ENCODE results near the gene AMIGO1.
A peak's percentile ranks its signal among the peaks of the same experiment; 100 is the strongest.

Gene AMIGO1

DNA sequence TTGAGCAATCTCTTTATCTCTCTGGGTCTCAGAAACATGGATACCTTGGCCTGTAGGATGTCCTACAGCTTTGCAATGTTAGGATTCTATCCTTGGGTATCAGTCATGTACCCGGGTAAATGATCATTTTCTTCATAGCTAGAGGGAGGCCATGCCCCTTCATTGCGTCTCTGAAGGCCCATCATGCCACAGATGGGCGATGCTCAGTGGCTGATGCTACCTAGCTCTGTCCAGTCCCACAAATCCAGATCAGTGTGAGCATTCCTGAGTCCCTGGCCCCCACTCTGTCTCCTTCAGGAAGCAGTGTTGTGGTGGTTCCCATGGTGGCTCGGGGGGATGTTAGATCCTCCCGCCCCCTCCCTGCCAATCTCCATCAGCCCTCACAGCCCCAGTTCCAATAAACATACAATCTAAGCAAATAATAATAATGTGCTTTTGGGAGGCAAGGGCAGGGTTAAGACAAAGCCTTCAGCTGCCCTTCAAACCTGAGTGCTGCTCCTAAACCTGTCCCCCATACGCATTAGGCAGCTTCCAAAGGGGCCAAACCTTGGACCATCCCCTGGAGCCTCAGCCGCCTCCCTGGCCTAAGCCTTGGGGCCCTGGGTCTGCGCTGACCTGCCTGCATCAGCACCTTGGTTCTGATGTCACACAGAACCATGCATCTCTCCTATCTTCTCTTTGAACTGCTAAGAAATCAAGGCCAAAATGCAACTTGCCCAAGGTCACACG, 29.5 kb upstream of the AMIGO1 start:
- no peak for TF ChIP-seq ZFX (IDR thresholded peaks at IDR 0.05)
- TF ChIP-seq, protein P1, sequence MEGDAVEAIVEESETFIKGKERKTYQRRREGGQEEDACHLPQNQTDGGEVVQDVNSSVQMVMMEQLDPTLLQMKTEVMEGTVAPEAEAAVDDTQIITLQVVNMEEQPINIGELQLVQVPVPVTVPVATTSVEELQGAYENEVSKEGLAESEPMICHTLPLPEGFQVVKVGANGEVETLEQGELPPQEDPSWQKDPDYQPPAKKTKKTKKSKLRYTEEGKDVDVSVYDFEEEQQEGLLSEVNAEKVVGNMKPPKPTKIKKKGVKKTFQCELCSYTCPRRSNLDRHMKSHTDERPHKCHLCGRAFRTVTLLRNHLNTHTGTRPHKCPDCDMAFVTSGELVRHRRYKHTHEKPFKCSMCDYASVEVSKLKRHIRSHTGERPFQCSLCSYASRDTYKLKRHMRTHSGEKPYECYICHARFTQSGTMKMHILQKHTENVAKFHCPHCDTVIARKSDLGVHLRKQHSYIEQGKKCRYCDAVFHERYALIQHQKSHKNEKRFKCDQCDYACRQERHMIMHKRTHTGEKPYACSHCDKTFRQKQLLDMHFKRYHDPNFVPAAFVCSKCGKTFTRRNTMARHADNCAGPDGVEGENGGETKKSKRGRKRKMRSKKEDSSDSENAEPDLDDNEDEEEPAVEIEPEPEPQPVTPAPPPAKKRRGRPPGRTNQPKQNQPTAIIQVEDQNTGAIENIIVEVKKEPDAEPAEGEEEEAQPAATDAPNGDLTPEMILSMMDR (conservative IDR thresholded peaks at IDR 0.05), result no peak
- H3K27ac ChIP-seq, result no peak overlapping the region

DNA sequence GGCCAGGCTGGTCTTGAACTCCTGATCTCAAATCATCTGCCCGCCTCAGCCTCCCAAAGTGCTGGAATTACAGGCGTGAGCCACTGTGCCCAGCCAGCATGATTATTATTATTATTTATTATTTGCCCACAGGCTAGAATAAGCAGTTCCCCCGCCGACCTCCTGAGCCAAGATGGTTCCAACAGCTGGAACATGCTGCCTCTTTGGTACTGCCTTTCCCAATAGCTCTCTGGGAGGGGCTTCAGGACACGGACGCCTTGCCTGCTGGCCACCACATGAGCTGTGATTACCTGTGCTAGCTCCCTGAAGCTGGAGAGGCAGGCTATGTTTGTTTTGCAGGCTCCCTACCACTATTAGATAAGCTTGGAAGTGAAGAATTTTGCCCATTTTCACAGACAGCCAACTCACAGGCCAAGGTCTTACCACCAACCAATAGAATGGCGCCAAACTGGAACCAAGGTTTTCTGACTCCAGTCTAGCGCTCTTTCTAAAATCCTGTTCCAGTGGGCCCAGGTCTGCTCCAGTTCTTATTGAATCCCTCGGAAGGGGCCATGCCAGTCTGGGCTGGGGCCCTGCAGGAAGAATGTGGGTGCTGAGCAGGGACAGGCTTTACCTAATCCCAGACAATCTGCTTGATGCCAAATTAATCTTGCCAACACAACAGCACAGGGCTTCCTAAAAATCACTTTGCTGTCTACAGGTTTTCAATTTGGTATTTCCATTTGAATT, 28.1 kb upstream of the AMIGO1 start:
- no peak overlapping the region for H3K27ac ChIP-seq
- TF ChIP-seq, protein P1 (conservative IDR thresholded peaks at IDR 0.05), result no peak
- TF ChIP-seq ZFX (IDR thresholded peaks at IDR 0.05), result no peak

DNA sequence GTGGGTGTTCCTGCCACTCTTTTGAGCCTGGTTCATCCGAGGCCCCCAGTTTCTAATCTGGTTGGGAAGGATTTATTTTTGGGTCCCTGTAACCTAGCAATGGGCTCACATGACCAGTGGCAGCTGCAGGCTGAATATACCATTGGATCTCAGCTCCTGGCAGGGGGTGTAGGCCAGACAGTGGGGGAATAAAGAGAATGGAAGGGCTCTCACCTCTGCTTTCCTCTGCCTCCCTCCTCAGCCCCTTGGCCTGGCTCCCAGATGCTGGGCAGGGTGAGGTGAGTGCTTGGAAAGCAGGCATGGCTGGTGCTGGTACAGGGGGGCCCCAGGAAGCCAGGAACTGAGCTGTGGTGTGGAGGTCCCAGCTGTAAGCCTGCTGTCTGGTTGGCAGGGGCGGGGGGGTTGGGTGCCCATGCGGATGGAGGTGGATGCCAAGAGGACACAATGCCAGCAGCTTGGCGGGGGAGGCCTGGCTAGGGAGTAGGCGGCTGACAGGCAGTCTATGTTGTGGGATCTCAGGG, 26.5 kb upstream of the AMIGO1 start:
- TF ChIP-seq, protein P1 (conservative IDR thresholded peaks at IDR 0.05), result no peak
- TF ChIP-seq ZFX (IDR thresholded peaks at IDR 0.05), result no peak
- H3K27ac ChIP-seq, result no peak overlapping the region

DNA sequence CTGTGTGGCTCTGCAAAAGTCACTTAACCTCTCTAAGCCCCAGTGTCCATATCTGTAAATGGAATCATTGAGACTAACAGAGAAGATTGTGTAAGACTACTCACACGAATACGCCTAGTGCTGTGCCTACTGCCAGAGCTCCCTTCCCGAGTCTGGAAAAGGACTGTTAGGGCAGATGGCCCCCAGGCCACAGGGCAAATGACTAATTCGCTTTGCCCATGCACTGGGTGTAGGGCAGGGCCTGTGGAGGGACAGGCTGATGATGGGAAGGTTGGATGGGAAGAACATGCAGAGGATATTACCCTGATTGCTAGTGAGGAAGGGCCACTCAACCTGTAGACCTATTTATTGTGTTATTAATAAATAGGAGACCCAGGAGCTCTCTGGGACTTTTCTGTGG, 26.0 kb upstream of the AMIGO1 start:
- no peak overlapping the region for H3K27ac ChIP-seq
- TF ChIP-seq, protein P1 (conservative IDR thresholded peaks at IDR 0.05), result no peak
- no peak for TF ChIP-seq ZFX (IDR thresholded peaks at IDR 0.05)

DNA sequence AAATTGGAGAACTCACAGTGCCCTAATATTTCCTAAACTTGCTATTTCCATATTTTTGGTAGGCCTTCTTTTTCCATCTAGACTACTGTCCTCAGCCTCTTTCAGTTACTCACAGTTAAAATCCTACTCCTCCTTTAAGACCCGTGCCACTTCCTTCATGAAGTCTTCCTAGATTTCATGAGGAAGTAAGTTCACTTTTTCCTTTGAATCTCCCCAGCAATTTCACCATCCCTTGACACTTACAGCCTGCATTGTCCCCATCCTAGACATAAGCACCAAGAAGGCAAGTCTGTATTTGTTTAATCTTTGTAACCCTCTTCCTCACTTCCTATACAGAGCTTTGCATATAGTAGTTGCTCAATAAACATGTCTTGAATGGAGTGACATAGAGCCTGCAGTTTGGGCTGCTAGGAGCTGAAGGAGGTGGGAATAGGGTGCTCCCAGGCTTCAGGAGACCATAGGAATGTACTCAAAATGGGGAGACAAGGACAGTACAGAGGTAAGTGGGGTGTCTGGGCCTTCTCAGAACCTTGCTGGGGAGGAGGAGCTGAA, 24.9 kb upstream of the AMIGO1 start:
- H3K27ac ChIP-seq, result no peak overlapping the region
- no peak for TF ChIP-seq ZFX (IDR thresholded peaks at IDR 0.05)
- TF ChIP-seq, protein P1 (conservative IDR thresholded peaks at IDR 0.05), result no peak

DNA sequence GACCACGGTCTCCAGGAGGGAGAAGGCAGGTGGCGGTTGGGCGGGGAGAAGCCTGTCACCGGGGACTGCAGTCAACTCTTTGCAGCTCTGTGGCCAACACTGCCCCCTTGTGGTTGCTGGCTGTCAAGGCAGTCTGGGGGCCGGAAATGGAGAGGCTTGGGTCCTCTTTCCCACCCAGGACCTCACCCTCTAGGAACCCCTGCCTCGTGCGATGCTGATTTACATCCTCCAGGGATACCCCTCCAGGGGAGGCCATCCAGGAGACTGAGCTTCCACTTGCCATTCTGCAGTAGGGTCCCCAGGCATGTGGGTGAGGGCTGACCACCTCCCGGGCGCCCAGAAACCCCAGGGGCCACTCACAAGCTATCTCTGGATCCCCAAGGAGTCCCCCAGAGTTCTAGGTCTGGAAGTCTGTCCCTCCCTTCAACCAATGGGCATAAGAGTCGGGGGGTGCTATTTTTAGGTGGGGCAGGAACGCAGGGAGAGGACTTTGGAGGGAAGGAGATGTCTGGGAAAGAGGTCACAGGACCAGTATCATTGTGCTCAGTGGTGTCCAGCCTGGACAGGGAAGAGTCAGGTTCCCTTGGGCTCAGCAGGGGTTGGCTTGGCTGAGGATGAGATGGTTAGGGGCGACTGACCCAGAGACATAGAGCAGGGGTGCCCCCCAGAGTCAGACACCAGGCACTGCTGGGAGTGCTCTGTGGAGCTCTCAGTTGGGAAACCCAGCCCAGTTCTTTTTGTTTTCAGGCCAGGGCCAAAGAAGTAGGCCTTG, 23.0 kb upstream of the AMIGO1 start:
- TF ChIP-seq, protein P1 (conservative IDR thresholded peaks at IDR 0.05), result peak; percentile 97
- TF ChIP-seq ZFX (IDR thresholded peaks at IDR 0.05), result no peak
- no peak overlapping the region for H3K27ac ChIP-seq
